GM10266 (cell line): ENCODE data around the gene EFCAB14.

ENCODE experiments used
- DNase-seq: peaks from one replicate; pipeline ENCODE4 v3.0.0; 2012; ENCODE audit errors: extremely low spot score
- TF ChIP-seq, protein P1 (sequence below): IDR thresholded peaks from 2 replicates; pipeline ENCODE4 v1.5.1; 2012; ENCODE audit warnings: mild to moderate bottlenecking, low read depth; ENCODE audit not compliant: control insufficient read depth, insufficient read depth; ENCODE audit errors: missing control alignments

The EFCAB14 gene

DNA sequence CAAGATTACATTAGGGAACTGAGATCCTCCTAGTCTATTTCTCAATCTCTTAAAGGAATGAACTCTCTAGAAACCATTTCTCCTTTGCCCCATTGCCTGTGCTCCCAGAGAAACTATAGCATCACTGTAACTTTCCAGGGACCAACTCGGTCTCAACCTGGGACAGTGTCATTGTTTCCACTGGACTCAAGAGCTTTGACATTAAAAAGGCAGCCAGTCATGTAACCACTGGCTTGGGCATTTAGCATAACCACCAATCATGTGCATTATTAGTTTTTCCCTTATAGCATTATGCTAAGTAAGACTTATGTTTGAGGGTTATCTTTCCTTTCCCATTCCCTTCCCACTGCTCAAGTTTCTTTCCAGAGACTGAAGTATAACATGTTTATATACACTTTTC is 29.0 kb downstream of the EFCAB14 start:
- DNase-seq: no peak
- TF ChIP-seq, protein P1, sequence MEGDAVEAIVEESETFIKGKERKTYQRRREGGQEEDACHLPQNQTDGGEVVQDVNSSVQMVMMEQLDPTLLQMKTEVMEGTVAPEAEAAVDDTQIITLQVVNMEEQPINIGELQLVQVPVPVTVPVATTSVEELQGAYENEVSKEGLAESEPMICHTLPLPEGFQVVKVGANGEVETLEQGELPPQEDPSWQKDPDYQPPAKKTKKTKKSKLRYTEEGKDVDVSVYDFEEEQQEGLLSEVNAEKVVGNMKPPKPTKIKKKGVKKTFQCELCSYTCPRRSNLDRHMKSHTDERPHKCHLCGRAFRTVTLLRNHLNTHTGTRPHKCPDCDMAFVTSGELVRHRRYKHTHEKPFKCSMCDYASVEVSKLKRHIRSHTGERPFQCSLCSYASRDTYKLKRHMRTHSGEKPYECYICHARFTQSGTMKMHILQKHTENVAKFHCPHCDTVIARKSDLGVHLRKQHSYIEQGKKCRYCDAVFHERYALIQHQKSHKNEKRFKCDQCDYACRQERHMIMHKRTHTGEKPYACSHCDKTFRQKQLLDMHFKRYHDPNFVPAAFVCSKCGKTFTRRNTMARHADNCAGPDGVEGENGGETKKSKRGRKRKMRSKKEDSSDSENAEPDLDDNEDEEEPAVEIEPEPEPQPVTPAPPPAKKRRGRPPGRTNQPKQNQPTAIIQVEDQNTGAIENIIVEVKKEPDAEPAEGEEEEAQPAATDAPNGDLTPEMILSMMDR: no peak

DNA sequence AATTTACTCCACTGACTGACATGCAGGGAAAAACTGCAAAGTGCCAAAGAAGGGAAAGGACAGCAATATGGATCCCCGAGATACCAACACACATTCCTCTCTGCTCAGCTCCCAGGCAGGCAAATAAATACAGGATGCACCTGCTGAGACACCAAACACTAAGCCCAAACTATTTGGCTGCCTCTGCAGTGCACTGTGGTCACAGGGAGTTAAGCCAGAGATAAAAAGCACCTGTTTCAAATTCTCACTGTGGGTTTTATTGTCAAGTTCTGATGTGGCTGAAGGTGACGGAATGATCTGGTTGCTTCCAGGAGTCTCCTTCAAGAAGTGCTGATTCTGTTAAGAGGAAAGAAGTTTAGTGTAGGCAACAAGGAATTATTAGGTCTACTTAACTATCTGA is 29.6 kb downstream of the EFCAB14 start:
- TF ChIP-seq, protein P1: no peak
- DNase-seq: no peak

- TF ChIP-seq, protein P1: no peak
- no peak for DNase-seq
Observed at GRCh38 chr1:46687921-46688509, 30.9 kb downstream of the EFCAB14 start.

DNA sequence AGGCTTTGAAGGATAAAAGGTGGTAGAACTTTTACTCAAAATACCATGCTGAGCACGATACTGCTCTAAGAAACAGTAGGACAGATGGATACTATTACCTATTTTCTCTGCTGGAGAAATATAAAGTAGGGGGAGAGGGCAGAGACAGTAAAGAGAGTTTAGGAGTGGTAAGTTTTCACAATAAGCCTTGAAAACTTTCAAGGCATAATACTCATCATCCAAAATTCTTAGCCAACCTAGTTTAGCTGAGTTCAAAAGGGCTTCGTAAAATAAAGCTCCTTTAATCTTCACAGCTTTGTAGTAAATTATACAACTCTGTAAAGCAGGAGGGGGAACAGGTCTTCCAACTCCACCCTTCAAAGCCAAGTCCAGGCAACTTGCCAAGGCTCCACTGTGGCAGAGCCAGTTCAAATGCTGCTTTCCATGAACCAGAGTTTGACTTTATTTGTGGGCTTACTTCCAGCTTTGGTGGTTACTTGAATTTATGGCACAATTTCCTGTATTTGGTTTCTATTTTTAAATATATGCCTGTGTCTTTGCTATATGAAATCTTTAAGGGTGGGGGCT is 31.7 kb downstream of the EFCAB14 start:
- TF ChIP-seq, protein P1: no peak
- DNase-seq: no peak

DNA sequence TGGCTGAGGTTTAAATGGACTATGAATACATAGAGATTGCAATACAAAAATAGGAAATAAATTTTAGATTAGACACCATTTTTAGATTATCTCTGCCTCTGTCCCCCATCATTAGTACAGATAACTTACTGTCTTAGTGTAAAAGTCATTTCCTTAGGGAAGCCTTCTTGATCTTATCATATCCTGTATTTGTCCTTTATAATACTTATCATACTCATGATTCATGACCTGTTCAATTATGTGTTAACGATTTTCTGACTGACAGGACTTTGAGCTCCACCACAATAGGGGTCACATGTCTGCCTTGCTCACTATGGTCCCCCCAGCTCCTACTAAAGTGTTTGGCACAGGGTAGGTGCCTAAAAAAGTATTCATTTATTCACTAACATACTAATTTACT is 32.7 kb downstream of the EFCAB14 start:
- DNase-seq: no peak
- TF ChIP-seq, protein P1: no peak

DNA sequence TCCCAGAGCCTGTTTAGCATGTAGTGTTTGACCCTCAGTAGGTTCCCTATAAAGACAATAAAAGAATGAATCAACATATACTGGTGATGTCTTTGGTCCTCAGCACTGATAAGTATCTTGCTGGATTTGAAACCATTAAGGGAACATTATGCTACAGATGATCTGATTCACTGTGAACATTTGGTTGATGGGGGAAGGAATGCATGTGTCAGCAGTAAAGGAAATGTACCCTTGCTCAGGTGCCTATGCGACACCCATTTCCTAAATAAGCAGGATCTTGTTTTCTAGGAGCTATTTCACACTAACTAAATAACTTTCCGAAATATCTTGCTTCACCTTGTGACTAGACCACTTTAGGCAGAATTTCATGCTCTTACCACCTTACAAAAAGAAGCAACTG is 34.2 kb downstream of the EFCAB14 start:
- no peak for DNase-seq
- TF ChIP-seq, protein P1: no peak

DNA sequence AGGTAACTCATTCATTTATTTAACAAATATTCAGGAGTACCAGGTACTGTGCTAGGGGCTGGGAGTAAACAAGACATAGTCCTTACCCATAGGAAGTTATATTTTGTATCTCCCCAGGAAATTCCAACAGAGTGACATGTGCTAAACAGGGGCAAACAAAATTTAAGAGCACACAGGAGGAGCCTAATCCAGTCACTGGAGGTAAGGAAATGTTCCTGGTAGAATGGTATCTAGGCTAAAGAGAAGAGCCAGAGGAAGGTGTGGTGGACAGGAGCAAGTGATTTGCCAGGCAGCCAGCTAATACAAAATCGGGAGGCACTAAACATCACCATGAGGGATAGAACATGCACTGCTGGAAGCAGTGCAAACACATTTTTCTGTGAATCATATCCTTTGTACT is 36.9 kb downstream of the EFCAB14 start:
- TF ChIP-seq, protein P1: no peak
- DNase-seq: no peak
